Panc1 (cell line): ENCODE measurements around the gene PAX7. TPM values are rescaled to one million over a fixed set of nuclear protein-coding genes. Genes with fewer than 3 reads are reported as not detected.

Experiments
- ATAC-seq: fragments of 200-7000 bp; cut with Tn5 transposase; 2 replicates; pipeline ENCODE4 v1.9.1; 2020; ENCODE audit warnings: mild to moderate bottlenecking, moderate library complexity
- BruUV-seq: library from RNA; stranded (reverse); fragments of 400-500 nt; replicated peaks from 2 replicates; lab custom pipeline; 2021; lab: Mats Ljungman, UMichigan
- CTCF ChIA-PET: fragments of 300-600 bp; sonication (Branson Sonifier 250); formaldehyde crosslinking; loops from one replicate; lab custom pipeline; 2022; ENCODE audit warnings: antibody characterized with exemption; lab: Charles Lee
- POLR2A ChIA-PET: fragments of 300-600 bp; sonication (Branson Sonifier 250); formaldehyde crosslinking; loops from one replicate; lab custom pipeline; 2022; ENCODE audit warnings: antibody characterized with exemption; lab: Charles Lee
- DNase-seq: peaks from one replicate; pipeline ENCODE4 v3.0.0-alpha.2; 2010; ENCODE audit warnings: low read depth, low spot score
- H3K27ac ChIP-seq: 2 replicates; pipeline ENCODE4 v1.5.1; 2011; ENCODE audit warnings: mild to moderate bottlenecking, low read length, inconsistent platforms
- H3K27me3 ChIP-seq: fragments of 200-500 bp; sonication (Bioruptor generic); 2 replicates; pipeline ENCODE4 v1.6.0; 2014; ENCODE audit warnings: low read length, inconsistent platforms; ENCODE audit not compliant: control insufficient read depth, insufficient read depth
- H3K36me3 ChIP-seq: fragments of 200-500 bp; sonication (Bioruptor generic); 2 replicates; pipeline ENCODE4 v1.5.1; 2014; ENCODE audit warnings: inconsistent platforms, mild to moderate bottlenecking, low read length, moderate library complexity; ENCODE audit not compliant: control insufficient read depth, insufficient read depth
- H3K4me1 ChIP-seq: 2 replicates; pipeline ENCODE4 v1.5.1; 2011; ENCODE audit warnings: inconsistent platforms, mild to moderate bottlenecking, low read length, moderate library complexity; ENCODE audit not compliant: control insufficient read depth, insufficient read depth
- H3K4me3 ChIP-seq, 2 experiments: 2 replicates each; pipeline ENCODE4 v1.5.1; 2011 to 2012; ENCODE audit warnings: low read depth in 2 of 2, low read length in 2 of 2, mild to moderate bottlenecking in 2 of 2, inconsistent platforms in 1 of 2, moderate library complexity in 1 of 2
- H3K9me3 ChIP-seq: fragments of 200-500 bp; sonication (Bioruptor generic); 2 replicates; pipeline ENCODE4 v1.5.1; 2014; ENCODE audit warnings: low read depth, mild to moderate bottlenecking, inconsistent platforms, low read length, moderate library complexity; ENCODE audit not compliant: control insufficient read depth, insufficient read depth
- CTCF ChIP-seq: fragments of 450-650 bp; IDR thresholded peaks from 2 replicates; pipeline ENCODE4 v1.5.1; 2017; ENCODE audit warnings: mild to moderate bottlenecking
- POLR2AphosphoS5 ChIP-seq: IDR thresholded peaks from 2 replicates; pipeline ENCODE4 v1.6.1; 2012; ENCODE audit warnings: mild to moderate bottlenecking, low read depth, low read length, moderate library complexity
- REST ChIP-seq, 2 experiments: IDR thresholded peaks; 2 replicates each; pipeline ENCODE4 v1.6.1; 2011 to 2012; ENCODE audit warnings: low read depth in 2 of 2, control low read depth in 1 of 2, low read length in 1 of 2, mild to moderate bottlenecking in 1 of 2, moderate library complexity in 1 of 2; ENCODE audit not compliant: insufficient read depth in 1 of 2
- SIN3A ChIP-seq: IDR thresholded peaks from 2 replicates; pipeline ENCODE4 v1.6.1; 2012; ENCODE audit warnings: low read depth, mild to moderate bottlenecking, low read length, moderate library complexity, borderline replicate concordance; ENCODE audit not compliant: insufficient read depth
- TCF7L2 ChIP-seq: IDR thresholded peaks from 2 replicates; pipeline ENCODE4 v1.6.1; 2011; ENCODE audit warnings: mild to moderate bottlenecking, low read depth, low read length, inconsistent platforms
- in situ Hi-C: cut with HindIII; loops from 2 replicates; pipeline ENCODE4 v1.10.0; 2016; ENCODE audit warnings: low sequenced_read_pairs, low pct_unique_long_range_greater_than_20kb
- intact Hi-C: fragments of 100-400 bp; cut with micrococcal nuclease; formaldehyde crosslinking; loops from one replicate; pipeline ENCODE4 v1.10.0; 2022; ENCODE audit not compliant: unreplicated experiment
- total RNA-seq: library from RNA; stranded (reverse); gene quantifications from one replicate; pipeline ENCODE4 v1.2.1, GENCODE V29; 2021; ENCODE audit not compliant: unreplicated experiment

PAX7 gene
- total RNA-seq, 1 experiment from 2014 or later: not detected

GRCh38 chr1:18734001-18734400, 103.4 kb downstream of the PAX7 start:
- Histone ChIP-seq H3K9me3 (no peaks in the 10 kb centered on the region), H3K4me1 (no peaks in the 10 kb centered on the region), H3K27ac (no peak overlapping the region), H3K4me3 (no peak overlapping the region), H3K27me3 (no peaks in the 10 kb centered on the region), H3K36me3 (no peaks in the 10 kb centered on the region)
- ChIA-PET POLR2A (no interaction called here), CTCF (no interaction called here)
- TF ChIP-seq POLR2AphosphoS5 (no peak), SIN3A (no peak), CTCF (no peak)
- intact Hi-C loops: no loop called here
- ATAC-seq: no peak
- in situ Hi-C loops: no loop called here
- no TSS peak for BruUV-seq
- DNase-seq: no peak

- H3K27ac ChIP-seq: no peak overlapping the region
- TF ChIP-seq TCF7L2: no peak
- TF ChIP-seq CTCF: no peak
- TF ChIP-seq POLR2AphosphoS5: no peak
- TF ChIP-seq SIN3A: no peak
- no peak for TF ChIP-seq REST (IDR thresholded peaks at IDR 0.05; ENCODE audit: insufficient read depth in 1 of 2, low read depth in 2 of 2, low read length in 1 of 2)
- ChIA-PET POLR2A (no interaction called here), CTCF (interaction anchor here (0.6 kb wide), 2 partner anchors 201 to 834 kb away, joined by 3 to 10 read pairs; no protein-coding TSS in a partner anchor)
- ATAC-seq (peak; percentile 27; the same call in 1 of the 2 replicates), DNase-seq (no peak)
- no peaks in the 10 kb centered on the region for H3K9me3 ChIP-seq
- intact Hi-C loops: no loop called here
- H3K4me1 ChIP-seq: no peaks in the 10 kb centered on the region
- no TSS peak for BruUV-seq
- H3K36me3 ChIP-seq: no peaks in the 10 kb centered on the region
- no peak overlapping the region for H3K4me3 ChIP-seq
- in situ Hi-C loops: no loop called here
- no peaks in the 10 kb centered on the region for H3K27me3 ChIP-seq
Observed at GRCh38 chr1:18734461-18735223, 104.0 kb downstream of the PAX7 start.
